GM12891 (cell line): ENCODE data around the gene DYSF.

ENCODE experiments used
- DNase-seq: peaks from one replicate; pipeline ENCODE4 v3.0.0; 2011; ENCODE audit warnings: low spot score; ENCODE audit not compliant: insufficient read length
- FAIRE-seq: peaks from 2 replicates; lab custom pipeline; 2011; peaks lifted over from hg19 to GRCh38; lab: Jason Lieb, UNC
- PAX5 ChIP-seq: IDR thresholded peaks from 2 replicates; pipeline ENCODE4 v1.6.1; 2011; ENCODE audit warnings: low read length, moderate library complexity, mild to moderate bottlenecking; ENCODE audit not compliant: insufficient read depth, severe bottlenecking
- POLR2A ChIP-seq: IDR thresholded peaks from 2 replicates; pipeline ENCODE4 v1.6.1; 2011; ENCODE audit warnings: low read depth, low read length, control low read depth
- POLR2AphosphoS5 ChIP-seq: IDR thresholded peaks from 2 replicates; pipeline ENCODE4 v1.6.1; 2011; ENCODE audit warnings: low read depth, low read length, control low read depth
- POU2F2 ChIP-seq: IDR thresholded peaks from 2 replicates; pipeline ENCODE4 v1.6.1; 2011; ENCODE audit warnings: low read depth, mild to moderate bottlenecking, control low read depth, low read length, moderate library complexity
- SPI1 ChIP-seq: IDR thresholded peaks from 2 replicates; pipeline ENCODE4 v1.6.1; 2011; ENCODE audit warnings: low read depth, low read length, control low read depth
- TAF1 ChIP-seq: IDR thresholded peaks from 2 replicates; pipeline ENCODE4 v1.6.1; 2011; ENCODE audit warnings: low read depth, low read length, control low read depth

The DYSF gene

GRCh38 chr2:71689968-71690834, 236.8 kb downstream of the DYSF start:
- DNase-seq (no peak), FAIRE-seq (no peak)
- TF ChIP-seq POLR2AphosphoS5 (no peak), TAF1 (no peak), PAX5 (no peak), POLR2A (no peak), POU2F2 (no peak), SPI1 (no peak)

GRCh38 chr2:71690876-71691475, 237.6 kb downstream of the DYSF start:
- FAIRE-seq (no peak), DNase-seq (no peak)
- TF ChIP-seq PAX5: no peak
- TF ChIP-seq POLR2A: no peak
- no peak for TF ChIP-seq POLR2AphosphoS5
- TF ChIP-seq POU2F2: no peak
- no peak for TF ChIP-seq SPI1
- no peak for TF ChIP-seq TAF1

- DNase-seq: no peak
- TF ChIP-seq SPI1 (no peak), POU2F2 (no peak), PAX5 (no peak), POLR2AphosphoS5 (no peak), TAF1 (no peak), POLR2A (no peak)
- FAIRE-seq: no peak
Observed at GRCh38 chr2:71691747-71692441, 238.5 kb downstream of the DYSF start.

GRCh38 chr2:71692621-71693277, 239.4 kb downstream of the DYSF start:
- no peak for TF ChIP-seq TAF1
- TF ChIP-seq PAX5: no peak
- TF ChIP-seq POU2F2: no peak
- TF ChIP-seq POLR2AphosphoS5: no peak
- no peak for TF ChIP-seq SPI1
- no peak for TF ChIP-seq POLR2A
- DNase-seq (no peak), FAIRE-seq (no peak)

GRCh38 chr2:71693286-71694270, 240.2 kb downstream of the DYSF start:
- TF ChIP-seq POLR2A (no peak), POLR2AphosphoS5 (no peak), SPI1 (no peak), PAX5 (no peak), TAF1 (no peak), POU2F2 (no peak)
- FAIRE-seq (no peak), DNase-seq (no peak)

GRCh38 chr2:71694501-71695234, 241.3 kb downstream of the DYSF start:
- DNase-seq: no peak
- TF ChIP-seq SPI1: no peak
- FAIRE-seq: no peak

GRCh38 chr2:71695235-71696120, 242.1 kb downstream of the DYSF start:
- TF ChIP-seq SPI1 (no peak), PAX5 (no peak), POLR2AphosphoS5 (no peak), TAF1 (no peak), POLR2A (no peak), POU2F2 (no peak)
- FAIRE-seq: no peak
- DNase-seq: no peak
